Ishikawa (cell line): Measurements from ENCODE around the gene ELOB.
A peak's percentile ranks its signal among the peaks of the same experiment; 100 is the strongest.

ENCODE experiments used
- CEBPB ChIP-seq: IDR thresholded peaks from 2 replicates; pipeline ENCODE4 v1.6.1; 2012
- CREB1 ChIP-seq: IDR thresholded peaks from 2 replicates; pipeline ENCODE4 v1.6.1; 2012; ENCODE audit warnings: low read depth
- EGR1 ChIP-seq: IDR thresholded peaks from 2 replicates; pipeline ENCODE4 v1.6.1; 2012
- EP300 ChIP-seq: IDR thresholded peaks from 2 replicates; pipeline ENCODE4 v1.6.1; 2012; ENCODE audit warnings: borderline replicate concordance
- FOXM1 ChIP-seq: IDR thresholded peaks from 2 replicates; pipeline ENCODE4 v1.6.1; 2012; ENCODE audit warnings: low read depth, borderline replicate concordance
- NFIC ChIP-seq: IDR thresholded peaks from 2 replicates; pipeline ENCODE4 v1.6.1; 2012
- RAD21 ChIP-seq: IDR thresholded peaks from 2 replicates; pipeline ENCODE4 v1.6.1; 2012; ENCODE audit warnings: low read depth
- TAF1 ChIP-seq: IDR thresholded peaks from 2 replicates; pipeline ENCODE4 v1.6.1; 2012; ENCODE audit warnings: low read depth, mild to moderate bottlenecking
- TCF12 ChIP-seq: IDR thresholded peaks from 2 replicates; pipeline ENCODE4 v1.6.1; 2012; ENCODE audit warnings: low read depth
- TEAD4 ChIP-seq: IDR thresholded peaks from 2 replicates; pipeline ENCODE4 v1.6.1; 2012
- YY1 ChIP-seq: IDR thresholded peaks from 2 replicates; pipeline ENCODE4 v1.6.1; 2012; ENCODE audit warnings: low read depth
- ZBTB7A ChIP-seq: IDR thresholded peaks from 2 replicates; pipeline ENCODE4 v1.6.1; 2012; ENCODE audit warnings: low read depth
- TF ChIP-seq, protein P1 (sequence below): IDR thresholded peaks from 2 replicates; pipeline ENCODE4 v1.6.1; 2012
- TF ChIP-seq, protein P2 (sequence below): IDR thresholded peaks from 2 replicates; pipeline ENCODE4 v1.6.1; 2012; ENCODE audit warnings: low read depth, mild to moderate bottlenecking
- TF ChIP-seq, protein P3 (sequence below): IDR thresholded peaks from 2 replicates; pipeline ENCODE4 v1.6.1; 2012

ELOB gene

DNA sequence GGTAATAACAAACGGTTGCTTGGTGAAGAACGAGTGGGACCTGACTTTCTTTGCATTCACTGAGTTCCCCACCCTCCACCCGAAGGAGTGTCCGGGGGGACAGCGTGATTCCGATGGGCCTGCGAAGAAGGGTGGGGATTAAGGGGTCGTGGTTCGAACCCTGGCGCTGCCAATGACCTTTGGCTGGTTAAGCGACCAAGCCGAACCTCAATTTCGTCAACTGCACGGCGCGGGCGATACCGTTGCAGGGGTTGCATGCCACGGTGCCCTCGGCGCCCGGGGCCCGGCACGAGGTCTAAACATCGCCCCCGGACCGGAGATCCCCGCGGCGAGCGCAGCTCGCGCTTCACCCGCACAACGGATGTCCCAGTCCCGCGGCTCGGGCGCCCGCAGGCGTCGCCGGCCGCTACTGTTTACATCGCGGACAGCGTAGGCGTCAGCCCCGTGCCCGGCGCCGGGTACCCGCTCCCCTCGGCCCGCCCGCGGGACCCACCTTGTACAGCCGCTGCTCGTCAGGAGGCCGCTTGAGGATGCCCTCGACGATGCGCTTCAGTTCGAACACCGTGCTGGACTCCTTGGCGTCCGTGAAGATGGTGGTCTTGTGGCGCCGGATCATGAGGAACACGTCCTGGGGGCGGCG is 460 bp downstream of the ELOB start:
- no peak for TF ChIP-seq YY1
- no peak for TF ChIP-seq NFIC
- TF ChIP-seq, protein P1, sequence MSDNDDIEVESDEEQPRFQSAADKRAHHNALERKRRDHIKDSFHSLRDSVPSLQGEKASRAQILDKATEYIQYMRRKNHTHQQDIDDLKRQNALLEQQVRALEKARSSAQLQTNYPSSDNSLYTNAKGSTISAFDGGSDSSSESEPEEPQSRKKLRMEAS, result peak; percentile 1; the same call in 1 of the 2 replicates
- no peak for TF ChIP-seq ZBTB7A

DNA sequence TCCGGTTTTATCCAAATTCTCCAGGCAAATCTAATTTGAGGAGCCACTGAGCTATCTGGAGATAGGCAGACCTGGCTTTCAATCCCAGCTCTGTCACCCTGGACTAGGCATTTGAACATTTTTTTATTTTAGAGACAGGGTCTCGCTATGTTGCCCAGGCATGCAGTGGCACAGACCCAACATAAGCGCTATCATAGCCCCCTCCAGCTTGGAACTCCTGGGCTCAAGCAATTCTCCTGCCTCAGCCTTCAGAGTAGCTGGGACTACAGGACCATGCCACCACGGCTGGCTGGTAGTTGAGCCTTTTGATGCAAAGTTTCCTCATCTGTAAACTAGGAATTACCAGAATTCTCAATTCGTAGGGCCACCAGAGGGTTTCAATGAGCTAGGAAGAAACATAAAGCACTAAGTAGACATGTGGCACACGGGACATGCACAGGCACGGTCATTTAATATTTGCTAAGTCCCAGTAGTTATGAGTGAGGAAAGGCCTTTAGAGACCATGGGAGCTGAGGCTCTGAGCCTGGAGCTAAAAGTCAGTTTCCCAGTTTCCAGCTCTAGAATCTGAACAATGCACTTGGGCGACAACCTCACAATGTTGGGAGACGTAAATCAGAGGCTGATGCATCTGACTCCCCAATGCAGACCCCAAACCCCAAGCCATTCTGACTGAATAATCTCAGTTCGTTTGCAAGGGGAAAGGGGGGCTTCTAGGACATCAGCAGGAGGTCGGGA is 1.1 kb downstream of the ELOB start:
- no peak for TF ChIP-seq RAD21
- no peak for TF ChIP-seq NFIC
- no peak for TF ChIP-seq TEAD4
- TF ChIP-seq EP300, result no peak
- TF ChIP-seq, protein P1, result no peak
- no peak for TF ChIP-seq YY1
- no peak for TF ChIP-seq CEBPB
- TF ChIP-seq TAF1, result no peak
- no peak for TF ChIP-seq ZBTB7A
- TF ChIP-seq CREB1, result no peak
- no peak for TF ChIP-seq FOXM1
- TF ChIP-seq, protein P2, sequence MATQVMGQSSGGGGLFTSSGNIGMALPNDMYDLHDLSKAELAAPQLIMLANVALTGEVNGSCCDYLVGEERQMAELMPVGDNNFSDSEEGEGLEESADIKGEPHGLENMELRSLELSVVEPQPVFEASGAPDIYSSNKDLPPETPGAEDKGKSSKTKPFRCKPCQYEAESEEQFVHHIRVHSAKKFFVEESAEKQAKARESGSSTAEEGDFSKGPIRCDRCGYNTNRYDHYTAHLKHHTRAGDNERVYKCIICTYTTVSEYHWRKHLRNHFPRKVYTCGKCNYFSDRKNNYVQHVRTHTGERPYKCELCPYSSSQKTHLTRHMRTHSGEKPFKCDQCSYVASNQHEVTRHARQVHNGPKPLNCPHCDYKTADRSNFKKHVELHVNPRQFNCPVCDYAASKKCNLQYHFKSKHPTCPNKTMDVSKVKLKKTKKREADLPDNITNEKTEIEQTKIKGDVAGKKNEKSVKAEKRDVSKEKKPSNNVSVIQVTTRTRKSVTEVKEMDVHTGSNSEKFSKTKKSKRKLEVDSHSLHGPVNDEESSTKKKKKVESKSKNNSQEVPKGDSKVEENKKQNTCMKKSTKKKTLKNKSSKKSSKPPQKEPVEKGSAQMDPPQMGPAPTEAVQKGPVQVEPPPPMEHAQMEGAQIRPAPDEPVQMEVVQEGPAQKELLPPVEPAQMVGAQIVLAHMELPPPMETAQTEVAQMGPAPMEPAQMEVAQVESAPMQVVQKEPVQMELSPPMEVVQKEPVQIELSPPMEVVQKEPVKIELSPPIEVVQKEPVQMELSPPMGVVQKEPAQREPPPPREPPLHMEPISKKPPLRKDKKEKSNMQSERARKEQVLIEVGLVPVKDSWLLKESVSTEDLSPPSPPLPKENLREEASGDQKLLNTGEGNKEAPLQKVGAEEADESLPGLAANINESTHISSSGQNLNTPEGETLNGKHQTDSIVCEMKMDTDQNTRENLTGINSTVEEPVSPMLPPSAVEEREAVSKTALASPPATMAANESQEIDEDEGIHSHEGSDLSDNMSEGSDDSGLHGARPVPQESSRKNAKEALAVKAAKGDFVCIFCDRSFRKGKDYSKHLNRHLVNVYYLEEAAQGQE, result no peak
- TF ChIP-seq, protein P3, sequence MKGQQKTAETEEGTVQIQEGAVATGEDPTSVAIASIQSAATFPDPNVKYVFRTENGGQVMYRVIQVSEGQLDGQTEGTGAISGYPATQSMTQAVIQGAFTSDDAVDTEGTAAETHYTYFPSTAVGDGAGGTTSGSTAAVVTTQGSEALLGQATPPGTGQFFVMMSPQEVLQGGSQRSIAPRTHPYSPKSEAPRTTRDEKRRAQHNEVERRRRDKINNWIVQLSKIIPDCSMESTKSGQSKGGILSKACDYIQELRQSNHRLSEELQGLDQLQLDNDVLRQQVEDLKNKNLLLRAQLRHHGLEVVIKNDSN, result no peak
- no peak for TF ChIP-seq TCF12
- no peak for TF ChIP-seq EGR1

DNA sequence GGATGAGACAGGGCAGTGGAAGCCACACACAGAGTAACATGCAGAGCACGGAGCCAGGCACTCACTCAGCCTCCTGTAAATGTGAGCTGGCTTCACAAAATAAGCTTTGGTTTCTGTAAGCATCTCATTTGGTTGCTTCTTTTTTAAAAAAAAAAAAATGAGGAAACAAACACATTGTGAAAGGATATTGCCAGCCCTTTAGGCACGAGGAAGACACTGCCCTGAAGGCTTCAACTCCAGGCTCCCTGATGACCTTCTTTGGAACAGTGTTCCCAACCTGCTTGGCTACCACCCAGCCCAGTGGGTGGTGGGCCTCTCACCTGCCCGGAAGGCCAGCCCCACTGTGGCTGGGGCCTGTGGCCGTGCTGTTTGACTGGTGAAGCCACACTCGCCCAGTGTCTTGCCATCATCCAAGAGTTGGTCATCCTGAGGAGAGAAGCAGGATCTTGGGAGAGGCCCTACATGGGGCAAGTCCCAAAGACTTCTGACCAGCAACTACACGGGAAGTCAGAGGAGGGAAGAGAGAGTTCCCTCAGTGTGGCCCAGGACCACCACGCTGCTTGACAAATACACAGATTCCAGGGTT is 1.9 kb downstream of the ELOB start:
- no peak for TF ChIP-seq EGR1
- no peak for TF ChIP-seq FOXM1
- TF ChIP-seq CREB1, result no peak
- TF ChIP-seq ZBTB7A, result no peak
- TF ChIP-seq, protein P3, result no peak
- no peak for TF ChIP-seq TCF12
- TF ChIP-seq NFIC, result no peak
- TF ChIP-seq, protein P2, result no peak
- no peak for TF ChIP-seq EP300
- TF ChIP-seq YY1, result no peak
- no peak for TF ChIP-seq TAF1
- TF ChIP-seq, protein P1, result no peak
- TF ChIP-seq RAD21, result no peak

DNA sequence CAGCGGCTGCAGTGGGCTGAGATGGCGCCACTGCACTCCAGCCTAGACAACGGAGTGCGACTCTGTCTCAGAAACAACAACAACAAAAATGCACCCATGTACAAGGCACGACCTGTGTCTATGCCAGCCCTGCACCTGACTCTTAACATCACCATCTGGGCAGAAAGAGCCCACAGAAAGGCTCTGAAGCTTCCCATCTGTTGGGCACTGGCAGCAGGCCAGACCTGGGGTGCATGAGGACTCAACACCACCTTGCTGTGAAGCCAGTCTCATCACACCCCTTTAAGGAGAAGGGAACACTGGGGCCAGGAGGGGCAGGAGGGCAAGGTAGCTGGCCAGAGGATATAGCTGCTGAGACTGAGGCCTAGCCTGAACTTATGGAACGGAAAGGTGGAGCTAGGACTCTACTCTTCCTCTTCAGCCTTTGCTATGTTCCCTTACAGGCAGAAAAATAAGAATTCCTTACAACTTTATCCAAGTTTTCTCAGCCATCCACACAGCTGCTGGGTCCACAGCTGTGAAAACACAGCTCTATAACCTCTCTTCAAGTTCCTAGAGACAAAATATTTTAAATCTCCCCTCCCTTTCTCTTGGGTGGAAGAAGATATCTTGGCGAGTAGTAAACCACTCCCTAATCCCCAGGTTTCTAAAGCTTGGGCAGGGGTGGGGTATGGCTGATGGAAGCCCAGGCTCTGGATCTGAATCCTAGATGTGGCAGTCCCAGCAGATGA is 2.8 kb downstream of the ELOB start:
- TF ChIP-seq TCF12, result no peak
- TF ChIP-seq, protein P1, result no peak
- TF ChIP-seq EGR1, result no peak
- TF ChIP-seq, protein P3, result no peak
- TF ChIP-seq ZBTB7A, result no peak
- no peak for TF ChIP-seq CEBPB
- no peak for TF ChIP-seq RAD21
- TF ChIP-seq, protein P2, result no peak
- TF ChIP-seq TAF1, result no peak
- TF ChIP-seq FOXM1, result no peak
- no peak for TF ChIP-seq NFIC
- no peak for TF ChIP-seq CREB1
- TF ChIP-seq EP300, result no peak
- TF ChIP-seq TEAD4, result no peak
- no peak for TF ChIP-seq YY1
